OCI-M2 (cell line): Measurements from ENCODE around the gene LPCAT3.
"Not testable (repeated sequence)": the region's sequence is repeated elsewhere in the genome, so short reads cannot be mapped to it uniquely, and the experiment has no call there.

Experiments used
- DNase-seq: peaks from one replicate; lab custom pipeline; 2025; ENCODE audit not compliant: unreplicated experiment; lab: John Stamatoyannopoulos, UW

LPCAT3 gene

GRCh38 chr12:7018350-7019042 is at the start of gene LPCAT3:
Gene LPCAT3 (minus strand): TSS chr12:7018476. CDS start chr12:7018424, 52 bp downstream.
- DNase-seq = peak; percentile 79

- no peak for DNase-seq
These were observed 48.8 kb upstream of the LPCAT3 start for GRCh38 chr12:7067096-7067495.

GRCh38 chr12:7066596-7066995 is 48.3 kb upstream of the LPCAT3 start:
- no peak for DNase-seq

- no peak for DNase-seq
These were observed 46.9 kb upstream of the LPCAT3 start for GRCh38 chr12:7065073-7065623.

GRCh38 chr12:7064516-7064915 is 46.2 kb upstream of the LPCAT3 start:
- no peak for DNase-seq

GRCh38 chr12:7061596-7061995 is 43.3 kb upstream of the LPCAT3 start:
- no peak for DNase-seq

GRCh38 chr12:7061138-7061537 is 42.9 kb upstream of the LPCAT3 start:
- no peak for DNase-seq

GRCh38 chr12:7060353-7060954 is 42.2 kb upstream of the LPCAT3 start, which contains the start of gene C1S:
Gene C1S (plus strand): TSS chr12:7060718. CDS start chr12:7061913, 1,195 bp downstream.
- no peak for DNase-seq

GRCh38 chr12:7059780-7060179 is 41.5 kb upstream of the LPCAT3 start:
- DNase-seq = no peak

- no peak for DNase-seq
These were observed 40.6 kb upstream of the LPCAT3 start for GRCh38 chr12:7058850-7059395.

- no peak for DNase-seq
These were observed 40.0 kb upstream of the LPCAT3 start for GRCh38 chr12:7058163-7058845.

- not testable (repeated sequence) for DNase-seq
These were observed 37.5 kb upstream of the LPCAT3 start for GRCh38 chr12:7055736-7056135.

- DNase-seq = no peak
These were observed 36.6 kb upstream of the LPCAT3 start for GRCh38 chr12:7054925-7055324.

GRCh38 chr12:7049973-7050372 is 31.7 kb upstream of the LPCAT3 start:
- DNase-seq = not testable (repeated sequence)

GRCh38 chr12:7049445-7049951 is 31.2 kb upstream of the LPCAT3 start:
- DNase-seq = not testable (repeated sequence)

- DNase-seq = no peak
These were observed 29.0 kb upstream of the LPCAT3 start for GRCh38 chr12:7047306-7047705.

GRCh38 chr12:7046383-7047105 is 28.3 kb upstream of the LPCAT3 start:
- DNase-seq = no peak

GRCh38 chr12:7045913-7046312 is 27.6 kb upstream of the LPCAT3 start:
- DNase-seq = no peak

GRCh38 chr12:7042842-7043241 is 24.6 kb upstream of the LPCAT3 start:
- no peak for DNase-seq

- DNase-seq = no peak
These were observed 21.1 kb upstream of the LPCAT3 start for GRCh38 chr12:7039403-7039802.

GRCh38 chr12:7038591-7038990 is 20.3 kb upstream of the LPCAT3 start:
- no peak for DNase-seq
